GM21528 (cell line): ENCODE measurements around the gene ANKRD33.

Experiments used
- ATAC-seq: cut with Tn5 transposase; IDR thresholded peaks from one replicate; pipeline ENCODE4 v1.9.1; 2021; ENCODE audit warnings: mild to moderate bottlenecking, moderate library complexity; ENCODE audit not compliant: unreplicated experiment, low FRiP score

The ANKRD33 gene

GRCh38 chr12:51887476-51888315, at the start of gene ANKRD33:
ANKRD33 (plus strand) TSS chr12:51888103; CDS start chr12:51888187, 84 bp downstream.
- no peak for ATAC-seq

DNA sequence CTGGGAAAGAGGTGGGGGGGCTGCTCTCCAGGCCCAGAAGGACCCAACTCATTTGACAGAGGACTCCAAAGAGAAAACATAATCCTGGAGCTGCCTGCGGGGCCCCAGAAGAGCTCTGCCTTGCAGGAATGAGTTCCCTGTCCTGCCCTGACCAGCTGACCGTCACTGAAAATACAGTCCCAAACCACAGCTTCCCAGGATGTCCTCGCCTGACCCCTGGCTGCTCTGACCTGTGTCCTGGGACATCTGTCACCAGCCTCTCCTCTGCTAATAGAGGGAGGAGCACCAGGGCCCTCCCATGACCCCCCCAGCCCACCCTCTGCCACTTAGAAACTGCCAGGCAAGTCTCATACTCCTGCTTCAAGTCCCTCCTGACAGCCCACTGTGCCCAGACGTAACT, 49.1 kb upstream of the ANKRD33 start:
- ATAC-seq: no peak

GRCh38 chr12:51839310-51839947, 48.5 kb upstream of the ANKRD33 start:
- ATAC-seq: no peak

GRCh38 chr12:51840966-51841365, 46.9 kb upstream of the ANKRD33 start:
- ATAC-seq: no peak

DNA sequence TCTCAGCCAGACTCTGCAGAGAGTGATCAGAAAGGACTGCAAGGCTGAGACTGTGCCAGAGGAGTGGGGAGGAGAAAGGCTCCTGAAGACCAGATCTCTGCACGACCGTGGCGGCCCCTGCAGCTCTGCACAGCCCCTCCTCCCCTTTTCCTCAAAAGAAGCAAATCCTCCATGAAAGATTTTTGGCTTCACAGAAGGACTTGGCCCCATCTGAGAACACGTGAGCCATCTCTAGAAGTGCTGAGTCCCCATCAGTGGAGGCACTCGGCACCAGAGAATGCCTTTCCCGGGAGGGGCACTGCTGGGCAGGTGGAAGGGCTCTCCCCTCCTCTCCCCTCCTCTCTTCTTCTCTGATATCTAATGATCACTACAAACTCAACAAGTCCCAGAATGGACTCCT, 46.2 kb upstream of the ANKRD33 start:
- ATAC-seq: no peak

- ATAC-seq: no peak
Observed at GRCh38 chr12:51844854-51845253, 43.0 kb upstream of the ANKRD33 start.

DNA sequence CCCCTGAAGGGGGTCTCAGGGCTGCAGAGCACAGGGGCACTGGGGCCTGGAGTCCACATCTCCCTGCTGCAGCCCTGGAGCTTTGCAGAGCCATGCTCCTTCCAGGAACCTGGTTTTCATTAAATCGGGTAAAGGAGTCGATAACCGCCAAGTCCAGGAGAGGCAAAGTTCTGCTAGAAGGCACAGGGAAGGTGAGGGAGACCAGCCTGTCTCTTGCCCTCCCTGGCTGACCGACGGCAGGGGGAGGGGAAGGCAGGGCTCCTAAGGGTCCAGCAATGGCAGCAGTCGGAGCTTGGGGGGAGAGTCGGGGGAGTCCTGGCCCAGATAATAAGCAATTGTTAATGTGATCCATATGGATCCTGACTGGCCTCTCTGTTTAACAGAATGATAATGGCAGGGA, 42.4 kb upstream of the ANKRD33 start:
- no peak for ATAC-seq

GRCh38 chr12:51846271-51846691, 41.6 kb upstream of the ANKRD33 start:
- no peak for ATAC-seq

GRCh38 chr12:51846911-51847642, 40.8 kb upstream of the ANKRD33 start:
- no peak for ATAC-seq

GRCh38 chr12:51847643-51848325, 40.1 kb upstream of the ANKRD33 start:
- no peak for ATAC-seq

GRCh38 chr12:51848326-51848727, 39.6 kb upstream of the ANKRD33 start, which contains the start of gene FIGNL2:
FIGNL2 (minus strand) TSS chr12:51848718; CDS start chr12:51822413, 26,305 bp downstream.
- no peak for ATAC-seq

DNA sequence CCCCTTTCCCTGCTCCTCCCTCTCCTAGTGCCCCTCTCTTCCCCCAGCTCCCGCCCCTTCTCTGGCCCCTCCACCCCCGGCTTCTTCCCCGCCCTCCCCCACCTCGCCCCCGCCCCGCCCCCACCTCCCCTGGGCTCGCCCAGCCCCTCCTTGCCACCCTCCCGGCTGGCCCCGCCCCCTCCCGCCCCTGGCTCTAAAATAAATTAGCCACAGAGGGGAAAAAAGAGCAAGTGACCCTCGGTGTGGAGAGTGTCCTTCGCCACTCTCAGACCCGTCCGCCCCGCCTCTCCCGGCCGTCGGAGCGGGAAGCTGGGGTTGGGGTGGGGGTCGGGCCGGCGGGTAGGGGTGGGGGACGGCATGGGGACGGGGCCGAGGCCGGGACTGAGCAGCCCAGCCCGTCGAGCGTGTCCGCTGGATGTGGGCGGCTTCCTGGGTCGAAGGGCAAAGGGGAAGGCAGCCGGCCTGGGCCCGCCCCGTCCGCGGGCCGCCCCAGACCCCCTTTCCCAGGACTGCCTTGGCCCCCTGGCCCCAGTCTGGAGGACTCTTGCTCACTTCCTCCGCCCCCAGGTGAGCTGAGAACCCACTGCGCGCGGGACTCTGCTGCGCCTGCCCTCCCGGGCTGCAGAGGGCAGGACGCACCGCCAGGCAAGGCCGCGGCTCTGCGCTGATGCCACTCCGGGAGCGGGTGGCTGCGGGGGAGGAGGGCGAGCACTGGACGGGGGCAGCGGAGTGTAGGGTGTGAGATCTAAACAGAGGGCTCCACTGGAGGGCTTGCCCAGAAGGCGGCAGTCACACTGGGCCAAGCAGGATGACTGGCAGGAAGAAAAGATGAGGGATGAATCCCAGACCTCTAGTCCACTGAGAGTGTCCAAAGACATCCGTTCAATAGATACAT, 38.8 kb upstream of the ANKRD33 start:
- ATAC-seq: no peak

GRCh38 chr12:51850081-51850964, 37.6 kb upstream of the ANKRD33 start:
- no peak for ATAC-seq

GRCh38 chr12:51850965-51851299, 37.0 kb upstream of the ANKRD33 start:
- no peak for ATAC-seq

DNA sequence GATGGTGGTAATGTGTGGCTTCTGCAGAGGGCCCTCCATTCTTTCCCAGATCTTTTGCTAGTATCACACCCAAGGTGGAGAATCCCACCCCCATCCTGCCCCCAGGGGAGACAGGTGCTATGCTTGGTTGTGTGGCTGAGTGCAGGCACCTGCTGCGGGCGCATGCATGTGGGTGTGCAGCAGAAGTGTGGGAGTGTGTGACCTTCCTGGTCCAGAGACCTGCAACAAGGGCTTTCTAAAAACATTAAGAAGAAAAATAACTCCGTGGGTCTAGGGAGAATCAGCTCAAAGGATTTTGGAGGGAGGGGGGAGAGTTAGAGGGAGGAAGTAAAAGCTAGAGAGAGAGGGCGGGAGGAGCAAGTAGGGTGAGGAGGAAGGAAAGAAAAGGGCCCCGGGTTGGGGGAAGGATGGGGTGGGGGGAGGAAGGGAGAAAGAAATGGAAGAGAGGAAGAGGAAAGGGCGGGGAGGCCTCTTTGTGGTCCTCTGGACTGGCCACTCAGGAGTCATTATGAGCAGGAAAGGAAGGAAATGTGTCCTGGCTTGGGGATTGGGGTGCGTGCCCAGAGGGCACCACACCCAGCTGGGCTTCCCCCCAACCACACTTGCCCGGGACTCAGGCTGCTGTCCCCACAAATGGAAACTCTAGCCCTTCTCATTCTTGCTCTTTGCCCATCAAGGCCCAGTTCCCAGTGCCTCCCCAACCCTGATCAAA, 36.3 kb upstream of the ANKRD33 start:
- no peak for ATAC-seq

DNA sequence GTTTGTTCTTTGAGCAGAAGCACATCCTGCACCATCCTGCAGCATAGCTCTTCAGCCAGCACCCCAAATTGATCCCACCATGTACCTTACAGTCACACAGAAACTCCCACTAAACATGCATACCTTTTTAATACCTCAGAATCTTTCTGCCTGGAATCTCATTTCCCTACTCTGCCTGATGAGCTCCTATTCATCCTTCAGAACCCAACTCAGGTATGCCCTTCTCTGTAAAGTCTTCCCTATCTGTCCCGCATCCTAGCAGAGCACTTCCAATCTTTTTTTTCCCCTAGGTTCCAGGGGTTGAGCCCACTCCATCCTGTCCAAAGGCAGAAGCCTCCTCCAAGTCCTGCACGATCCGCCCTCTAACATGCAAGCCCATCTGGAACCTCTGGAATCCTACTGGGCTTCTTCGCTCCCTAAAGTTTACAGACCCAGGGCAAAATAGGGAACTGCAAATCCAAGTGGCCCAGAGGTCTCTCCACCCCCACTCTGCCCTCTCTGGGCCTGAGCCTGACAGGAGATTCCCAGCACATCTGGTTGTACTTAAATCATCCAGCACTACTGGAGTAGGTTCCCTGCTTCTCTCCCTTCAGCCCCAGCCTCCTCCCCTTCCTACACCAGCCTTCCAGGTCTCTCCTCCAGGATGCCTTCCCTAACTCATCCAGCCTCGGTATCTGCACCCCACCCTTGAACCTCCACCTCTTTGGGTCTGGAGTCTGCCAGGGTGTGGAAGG, 35.3 kb upstream of the ANKRD33 start:
- ATAC-seq: no peak

DNA sequence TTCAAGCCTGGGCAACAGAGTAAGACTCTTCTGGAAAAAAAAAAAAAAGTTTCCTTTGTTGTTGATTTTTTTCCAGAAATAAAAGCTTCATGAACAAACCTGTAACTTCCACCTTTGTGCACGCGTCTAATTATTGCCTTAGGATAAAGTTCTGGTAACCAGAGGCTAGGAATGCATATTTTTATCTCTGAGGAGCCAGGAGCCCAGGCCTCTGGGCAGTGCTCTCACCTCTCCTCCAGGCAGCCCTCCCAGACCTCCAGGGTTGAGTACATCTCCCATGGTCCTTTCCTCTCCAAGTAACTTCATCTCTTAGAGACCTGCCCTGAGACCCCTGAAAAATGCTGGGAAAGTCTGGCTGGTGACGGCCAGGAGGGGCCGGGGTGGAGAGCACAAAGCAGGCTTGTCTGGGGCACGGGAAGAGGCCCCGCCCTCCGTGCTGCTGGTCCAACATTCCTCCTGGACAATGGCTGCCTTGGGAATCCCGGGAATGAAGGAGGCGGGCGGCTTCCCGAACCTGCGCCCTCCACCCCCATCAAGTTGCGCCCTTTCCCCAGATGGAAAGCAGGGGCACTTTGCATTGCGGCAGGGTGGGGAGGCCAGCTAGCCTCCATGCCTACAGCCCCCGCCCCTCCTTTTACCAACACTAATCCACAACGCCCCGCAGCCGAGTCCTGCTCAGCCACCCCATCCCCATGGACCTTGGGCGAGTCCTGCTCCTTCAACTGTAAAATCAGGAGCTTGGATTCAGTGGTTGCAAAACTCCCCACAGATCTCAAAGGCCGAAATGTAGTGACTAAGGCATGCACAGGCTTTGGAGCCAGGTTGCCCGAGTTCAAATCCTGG, 32.1 kb upstream of the ANKRD33 start:
- ATAC-seq: no peak
